GM19438 (cell line): Measurements from ENCODE around the gene COPS7A.

Experiments
- ATAC-seq: cut with Tn5 transposase; IDR thresholded peaks from one replicate; pipeline ENCODE4 v1.9.1; 2021; ENCODE audit warnings: low read depth; ENCODE audit not compliant: unreplicated experiment

Gene COPS7A

DNA sequence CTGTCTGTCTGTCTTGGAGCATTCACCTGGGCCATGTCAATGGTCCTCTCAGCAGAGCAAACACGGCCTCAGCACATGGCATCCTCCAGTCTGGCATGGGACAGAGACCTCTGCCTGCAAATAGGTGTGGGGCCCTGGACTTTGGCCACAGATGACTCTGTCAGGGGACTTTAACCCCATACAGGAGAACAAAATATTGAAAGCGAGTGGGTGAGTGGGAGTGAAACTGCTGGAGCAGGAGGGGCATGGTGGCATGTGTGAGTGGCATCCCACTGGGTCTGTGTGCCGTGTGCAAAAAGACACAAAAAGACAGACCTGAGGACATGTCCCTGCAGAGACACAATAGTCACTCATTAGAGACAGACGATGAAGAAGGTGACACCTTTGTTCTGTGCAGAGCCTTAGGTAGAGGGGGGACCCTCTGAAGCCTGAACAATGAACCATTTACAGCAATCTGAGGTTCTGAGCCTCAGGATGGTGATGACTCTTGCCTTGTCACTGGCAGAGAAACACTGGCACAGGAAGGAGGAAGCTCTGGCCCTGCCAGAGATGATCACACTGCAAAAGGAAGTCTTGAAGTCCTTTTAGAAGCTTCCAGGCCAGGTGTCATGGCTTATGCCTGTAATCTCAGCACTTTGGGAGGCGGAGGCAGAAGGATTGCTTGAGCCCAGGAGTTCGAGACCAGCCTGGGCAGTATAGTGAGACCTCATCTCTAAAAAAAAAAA, 56.0 kb downstream of the COPS7A start:
- no peak for ATAC-seq

DNA sequence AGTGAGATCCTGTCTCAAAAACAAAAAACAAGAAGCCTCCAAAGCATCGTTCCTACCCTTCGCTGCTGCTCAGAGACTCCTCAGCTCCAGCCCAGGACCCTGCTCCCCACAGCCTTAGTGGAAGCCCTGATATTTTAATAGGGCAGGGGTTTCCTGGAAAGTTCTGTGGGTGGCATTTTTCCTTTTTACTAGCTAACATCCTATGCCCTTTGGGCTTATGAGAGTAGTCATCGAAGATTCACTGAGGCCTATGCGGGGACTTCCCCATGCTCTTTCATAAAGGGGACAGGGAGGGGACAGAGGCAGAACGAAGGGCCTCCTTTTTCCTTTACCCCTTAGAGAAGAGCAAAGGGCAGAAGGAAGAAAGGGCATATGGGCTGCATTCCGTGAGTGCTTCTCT, 56.7 kb downstream of the COPS7A start:
- no peak for ATAC-seq
